ENCODE measurements around the gene FRMD8.

DNA sequence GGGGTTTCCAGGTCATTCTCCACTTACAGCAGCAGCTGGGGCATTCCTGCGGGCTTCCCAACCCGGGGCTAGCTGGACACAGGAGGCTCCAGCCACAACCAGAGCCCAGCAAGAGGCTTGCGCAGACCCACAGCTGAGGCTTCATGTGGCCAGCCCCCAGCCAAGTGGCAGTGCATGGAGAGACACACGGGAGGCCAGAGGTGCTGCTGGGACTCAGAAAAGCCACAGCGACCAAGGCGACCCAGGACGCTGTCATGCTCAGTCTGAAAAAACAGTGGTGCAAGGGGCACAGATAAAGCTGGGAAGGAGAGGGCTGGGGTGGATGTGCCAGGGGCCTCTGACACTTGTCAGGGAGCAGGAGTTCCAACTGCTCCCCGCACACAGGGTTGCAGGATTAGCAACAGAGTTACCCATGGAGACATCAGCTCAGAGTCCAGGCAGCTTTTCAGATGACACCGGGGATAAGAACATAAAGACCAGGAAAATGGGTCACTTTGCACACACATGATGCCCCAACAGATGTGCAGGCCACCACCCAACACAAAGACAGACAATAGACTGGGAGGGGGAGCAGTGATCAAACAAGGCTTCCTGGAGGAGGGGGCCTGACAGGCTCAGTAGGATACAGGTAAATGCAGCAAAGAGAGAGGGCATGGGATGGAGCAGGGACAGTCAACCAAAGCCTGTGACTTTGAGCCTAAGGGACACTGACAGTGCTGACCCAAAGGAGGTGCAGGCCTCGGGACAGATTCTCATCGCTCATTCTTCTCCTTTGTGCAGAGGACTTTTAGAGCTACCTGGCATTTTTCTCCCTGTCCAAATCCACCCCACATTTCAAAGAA, 29.3 kb downstream of the FRMD8 start:
- TF ChIP-seq, protein P1, sequence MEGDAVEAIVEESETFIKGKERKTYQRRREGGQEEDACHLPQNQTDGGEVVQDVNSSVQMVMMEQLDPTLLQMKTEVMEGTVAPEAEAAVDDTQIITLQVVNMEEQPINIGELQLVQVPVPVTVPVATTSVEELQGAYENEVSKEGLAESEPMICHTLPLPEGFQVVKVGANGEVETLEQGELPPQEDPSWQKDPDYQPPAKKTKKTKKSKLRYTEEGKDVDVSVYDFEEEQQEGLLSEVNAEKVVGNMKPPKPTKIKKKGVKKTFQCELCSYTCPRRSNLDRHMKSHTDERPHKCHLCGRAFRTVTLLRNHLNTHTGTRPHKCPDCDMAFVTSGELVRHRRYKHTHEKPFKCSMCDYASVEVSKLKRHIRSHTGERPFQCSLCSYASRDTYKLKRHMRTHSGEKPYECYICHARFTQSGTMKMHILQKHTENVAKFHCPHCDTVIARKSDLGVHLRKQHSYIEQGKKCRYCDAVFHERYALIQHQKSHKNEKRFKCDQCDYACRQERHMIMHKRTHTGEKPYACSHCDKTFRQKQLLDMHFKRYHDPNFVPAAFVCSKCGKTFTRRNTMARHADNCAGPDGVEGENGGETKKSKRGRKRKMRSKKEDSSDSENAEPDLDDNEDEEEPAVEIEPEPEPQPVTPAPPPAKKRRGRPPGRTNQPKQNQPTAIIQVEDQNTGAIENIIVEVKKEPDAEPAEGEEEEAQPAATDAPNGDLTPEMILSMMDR (IDR thresholded peaks at IDR 0.05) = no peak
- no peak for TF ChIP-seq POLR2A (IDR thresholded peaks at IDR 0.05)
